ENCODE measurements around the gene FAM221A. TPM values are rescaled to one million over a fixed set of nuclear protein-coding genes. Genes with fewer than 3 reads are reported as not detected.

The FAM221A gene
- total RNA-seq, 1 experiment from 2014 or later: 12.0 TPM

GRCh38 chr7:23714579-23714978 lies 34.6 kb downstream of the FAM221A start:
- no peak overlapping the region for H3K4me3 ChIP-seq (ENCODE audit: low read depth, low read length, poor library complexity, severe bottlenecking)
- intact Hi-C loops (cut with micrococcal nuclease; ENCODE audit: unreplicated experiment): loop anchor here (5.0 kb wide), 1 partner anchor 442 kb away; no protein-coding TSS in a partner anchor
- no peaks in the 10 kb centered on the region for H3K9me3 ChIP-seq (ENCODE audit: low read depth, low read length, poor library complexity, severe bottlenecking)
- DNase-seq (ENCODE audit: low spot score): no peak
- no peaks in the 10 kb centered on the region for H3K27me3 ChIP-seq (replicated peaks; ENCODE audit: insufficient read depth, low read depth, low read length, poor library complexity)
- ChIA-PET CTCF (interaction anchor here (1.7 kb wide), 1 partner anchor 168 kb away, joined by 6 read pairs; no protein-coding TSS in a partner anchor), POLR2A (ENCODE audit: low non-redundant PET) (no interaction called here)
- H3K4me1 ChIP-seq (ENCODE audit: insufficient read depth, low read length, poor library complexity, severe bottlenecking): no peaks in the 10 kb centered on the region
- BruUV-seq (replicated peaks): no TSS peak
- no peak overlapping the region for H3K27ac ChIP-seq (ENCODE audit: low read depth, low read length, poor library complexity, severe bottlenecking)
- TF ChIP-seq CTCF (conservative IDR thresholded peaks at IDR 0.05; ENCODE audit: low read depth, low read length): no peak
- no peak for TF ChIP-seq EZH2 (IDR thresholded peaks at IDR 0.05; ENCODE audit: borderline replicate concordance, low read depth, low read length, poor library complexity, severe bottlenecking)
- H3K36me3 ChIP-seq (ENCODE audit: insufficient read depth, low read length, poor library complexity, severe bottlenecking): no peaks in the 10 kb centered on the region

- no TSS peak for BruUV-seq (replicated peaks)
- H3K27ac ChIP-seq (ENCODE audit: low read depth, low read length, poor library complexity, severe bottlenecking): no peak overlapping the region
- intact Hi-C loops (cut with micrococcal nuclease; ENCODE audit: unreplicated experiment): no loop called here
These were observed 35.1 kb downstream of the FAM221A start for GRCh38 chr7:23715099-23715498.

GRCh38 chr7:23717788-23718187 lies 37.8 kb downstream of the FAM221A start:
- Histone ChIP-seq H3K36me3 (ENCODE audit: insufficient read depth, low read length, poor library complexity, severe bottlenecking) (no peaks in the 10 kb centered on the region), H3K9me3 (ENCODE audit: low read depth, low read length, poor library complexity, severe bottlenecking) (no peaks in the 10 kb centered on the region), H3K4me1 (ENCODE audit: insufficient read depth, low read length, poor library complexity, severe bottlenecking) (no peaks in the 10 kb centered on the region), H3K27ac (ENCODE audit: low read depth, low read length, poor library complexity, severe bottlenecking) (no peak overlapping the region), H3K27me3 (replicated peaks; ENCODE audit: insufficient read depth, low read depth, low read length, poor library complexity) (no peaks in the 10 kb centered on the region), H3K4me3 (ENCODE audit: low read depth, low read length, poor library complexity, severe bottlenecking) (no peak overlapping the region)
- intact Hi-C loops (cut with micrococcal nuclease; ENCODE audit: unreplicated experiment): no loop called here
- BruUV-seq (replicated peaks): no TSS peak
- no peak for TF ChIP-seq EZH2 (IDR thresholded peaks at IDR 0.05; ENCODE audit: borderline replicate concordance, low read depth, low read length, poor library complexity, severe bottlenecking)
- TF ChIP-seq CTCF (conservative IDR thresholded peaks at IDR 0.05; ENCODE audit: low read depth, low read length): no peak
- ChIA-PET CTCF (no interaction called here), POLR2A (ENCODE audit: low non-redundant PET) (no interaction called here)
- DNase-seq (ENCODE audit: low spot score): no peak

More at GRCh38 chr7:23715099-23715498, 35.1 kb downstream of the FAM221A start:
- no peak for TF ChIP-seq EZH2 (IDR thresholded peaks at IDR 0.05; ENCODE audit: borderline replicate concordance, low read depth, low read length, poor library complexity, severe bottlenecking)
- no peak for TF ChIP-seq CTCF (conservative IDR thresholded peaks at IDR 0.05; ENCODE audit: low read depth, low read length)
- no peak for DNase-seq (ENCODE audit: low spot score)
- ChIA-PET POLR2A (ENCODE audit: low non-redundant PET) (no interaction called here), CTCF (interaction anchor here (0.7 to 1.7 kb wide), 2 partner anchors 168 to 1813 kb away, joined by 5 to 6 read pairs; no protein-coding TSS in a partner anchor)
- Histone ChIP-seq H3K27me3 (replicated peaks; ENCODE audit: insufficient read depth, low read depth, low read length, poor library complexity) (no peaks in the 10 kb centered on the region), H3K4me1 (ENCODE audit: insufficient read depth, low read length, poor library complexity, severe bottlenecking) (no peaks in the 10 kb centered on the region), H3K4me3 (ENCODE audit: low read depth, low read length, poor library complexity, severe bottlenecking) (no peak overlapping the region), H3K9me3 (ENCODE audit: low read depth, low read length, poor library complexity, severe bottlenecking) (no peaks in the 10 kb centered on the region), H3K36me3 (ENCODE audit: insufficient read depth, low read length, poor library complexity, severe bottlenecking) (no peaks in the 10 kb centered on the region)

Data from A673 (cell line).